HepG2 (cell line): ENCODE data around the gene EMC8. TPM values are rescaled to one million over a fixed set of nuclear protein-coding genes. Genes with fewer than 3 reads are reported as not detected.
A peak's percentile ranks its signal among the peaks of the same experiment; 100 is the strongest.

Experiments used
- ATRX ChIP-seq: sonication (generic); formaldehyde crosslinking; IDR thresholded peaks from 2 replicates; pipeline ENCODE4 v1.4.0; 2020; ENCODE audit warnings: missing genetic modification reagents, borderline replicate concordance
- DPF2 ChIP-seq: sonication (generic); formaldehyde crosslinking; IDR thresholded peaks from 2 replicates; pipeline ENCODE4 v1.4.0; 2020; ENCODE audit warnings: mild to moderate bottlenecking, low read depth, missing genetic modification reagents, borderline replicate concordance
- ESRRA ChIP-seq: sonication (generic); formaldehyde crosslinking; IDR thresholded peaks from 2 replicates; pipeline ENCODE4 v1.5.1; 2020; ENCODE audit warnings: mild to moderate bottlenecking, low read depth, missing genetic modification reagents
- ETS1 ChIP-seq: sonication (generic); formaldehyde crosslinking; IDR thresholded peaks from 2 replicates; pipeline ENCODE4 v1.4.0; 2020; ENCODE audit warnings: missing genetic modification reagents
- FOXC1 ChIP-seq: sonication (generic); formaldehyde crosslinking; IDR thresholded peaks from 2 replicates; pipeline ENCODE4 v1.8.0; 2022; ENCODE audit warnings: mild to moderate bottlenecking, missing genetic modification reagents, borderline replicate concordance
- GTF2F1 ChIP-seq: fragments of 150-350 bp; IDR thresholded peaks from 2 replicates; pipeline ENCODE4 v1.6.1; 2014; ENCODE audit warnings: low read length
- HMG20A ChIP-seq: IDR thresholded peaks from 2 replicates; pipeline ENCODE4 v1.6.1; 2016; ENCODE audit warnings: borderline replicate concordance
- HNF4A ChIP-seq: sonication (generic); formaldehyde crosslinking; IDR thresholded peaks from 2 replicates; pipeline ENCODE4 v1.4.0; 2020; ENCODE audit warnings: missing genetic modification reagents
- IRF1 ChIP-seq: sonication (generic); formaldehyde crosslinking; IDR thresholded peaks from 2 replicates; pipeline ENCODE4 v1.4.0; 2020; ENCODE audit warnings: low read depth, mild to moderate bottlenecking, missing genetic modification reagents
- IRF2 ChIP-seq: IDR thresholded peaks from 2 replicates; pipeline ENCODE4 v1.6.1; 2018; ENCODE audit warnings: missing genetic modification reagents, missing compliant biosample characterization
- RNF219 ChIP-seq: sonication (generic); formaldehyde crosslinking; IDR thresholded peaks from 2 replicates; pipeline ENCODE4 v1.5.0; 2020; ENCODE audit warnings: mild to moderate bottlenecking, missing genetic modification reagents
- TBL1XR1 ChIP-seq: fragments of 150-350 bp; IDR thresholded peaks from 2 replicates; pipeline ENCODE4 v1.6.1; 2014; ENCODE audit warnings: borderline replicate concordance, low read length; ENCODE audit not compliant: partially characterized antibody
- TERF1 ChIP-seq: sonication (generic); formaldehyde crosslinking; IDR thresholded peaks from 2 replicates; pipeline ENCODE4 v1.8.0; 2022; ENCODE audit warnings: mild to moderate bottlenecking, missing genetic modification reagents, moderate library complexity
- ZBTB26 ChIP-seq: IDR thresholded peaks from 2 replicates; pipeline ENCODE4 v1.6.1; 2016; ENCODE audit warnings: missing compliant biosample characterization, missing genetic modification reagents, borderline replicate concordance
- ZNF558 ChIP-seq: sonication (generic); formaldehyde crosslinking; IDR thresholded peaks from 2 replicates; pipeline ENCODE4 v1.9.0; 2022; ENCODE audit warnings: mild to moderate bottlenecking, missing genetic modification reagents, borderline replicate concordance
- ZNF775 ChIP-seq: sonication (generic); formaldehyde crosslinking; IDR thresholded peaks from 2 replicates; pipeline ENCODE4 v1.4.0; 2020; ENCODE audit warnings: missing genetic modification reagents, mild to moderate bottlenecking, moderate library complexity, borderline replicate concordance
- ZNF83 ChIP-seq: sonication (generic); formaldehyde crosslinking; IDR thresholded peaks from 2 replicates; pipeline ENCODE4 v1.4.0; 2020; ENCODE audit warnings: missing genetic modification reagents, mild to moderate bottlenecking, borderline replicate concordance
- ZXDC ChIP-seq: sonication (generic); formaldehyde crosslinking; IDR thresholded peaks from 2 replicates; pipeline ENCODE4 v1.5.0; 2020; ENCODE audit warnings: mild to moderate bottlenecking, missing genetic modification reagents
- polyA plus RNA-seq, 8 experiments: library from polyadenylated mRNA; depleted of rRNA in 3 of 8; stranded (reverse) in 7 of 8; unstranded in 1 of 8; fragments of >200 nt; fragmentation: Illumina TruSeq in 4 of 8; extraction: Trizol in 4 of 8; gene quantifications; 2 replicates each; pipeline versions ENCODE4 v1.2.1 to v1.2.3, GENCODE V29; 2011 to 2016; ENCODE audit warnings: low read depth in 4 of 8, missing spikeins in 1 of 8, mixed read lengths in 1 of 8; ENCODE audit not compliant: insufficient read depth in 1 of 8
- total RNA-seq, 5 experiments: library from RNA; depleted of rRNA; stranded (reverse); fragments of >200 nt; fragmentation: Illumina TruSeq; extraction: Trizol; gene quantifications; 2 replicates each; pipeline ENCODE4 v1.2.3, GENCODE V29; 2016; ENCODE audit warnings: low read depth in 1 of 5

EMC8 gene
- total and polyA plus RNA-seq, 2 of the 13 experiments (the other 11 are each of a cell fraction or from before 2014, with no cell fraction given) = 55.0 to 76.0 TPM

GRCh38 chr16:85847681-85848601 is 48.6 kb upstream of the EMC8 start (continued):
- no peak; the same call in 1 of the 2 replicates for TF ChIP-seq ZXDC (CRISPR knock-in tag)
- peak; percentile 95 for TF ChIP-seq FOXC1 (CRISPR knock-in tag)
- no peak; the same call in 1 of the 2 replicates for TF ChIP-seq RNF219 (CRISPR knock-in tag)
- TF ChIP-seq HMG20A (CRISPR knock-in tag) = peak; percentile 85
- TF ChIP-seq TERF1 (CRISPR knock-in tag) = no peak
- TF ChIP-seq ESRRA (CRISPR knock-in tag) = peak; percentile 95
- TF ChIP-seq ETS1 = no peak
- TF ChIP-seq DPF2 = peak; percentile 98
- TF ChIP-seq ZNF83 (CRISPR knock-in tag) = no peak; the same call in 1 of the 2 replicates
- no peak for TF ChIP-seq ZBTB26 (CRISPR knock-in tag)
- TF ChIP-seq ATRX = no peak
- no peak for TF ChIP-seq TBL1XR1
- peak; percentile 99 for TF ChIP-seq HNF4A
- TF ChIP-seq ZNF558 (CRISPR knock-in tag) = no peak
- TF ChIP-seq ZNF775 (CRISPR knock-in tag) = no peak
- TF ChIP-seq IRF1 (CRISPR knock-in tag) = no peak
- no peak for TF ChIP-seq GTF2F1
- TF ChIP-seq IRF2 = peak; percentile 90
